GM19328 (cell line): ENCODE data around the gene ANKFY1.

Experiments
- ATAC-seq: cut with Tn5 transposase; IDR thresholded peaks from one replicate; pipeline ENCODE4 v1.9.1; 2021; ENCODE audit warnings: mild to moderate bottlenecking, moderate library complexity; ENCODE audit not compliant: unreplicated experiment

ANKFY1 gene

DNA sequence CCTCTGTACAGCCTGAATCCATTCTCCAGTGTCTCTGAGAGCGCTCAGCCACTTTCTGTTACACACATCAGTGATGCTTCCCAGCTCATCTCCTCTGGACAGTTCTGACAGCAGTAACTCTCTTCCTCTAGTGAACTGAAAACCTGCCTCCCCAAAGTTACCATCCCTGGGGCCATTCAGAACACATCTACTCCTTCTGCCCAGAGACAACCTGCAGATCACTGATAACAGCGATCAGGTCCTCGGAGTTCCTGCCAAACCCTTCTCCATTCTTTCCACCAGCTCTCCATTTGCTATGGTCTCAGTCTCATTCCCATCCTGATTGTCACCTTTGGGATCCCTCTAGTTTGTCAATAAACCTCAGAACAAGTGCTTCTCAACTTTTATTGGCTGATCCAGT, 128.3 kb downstream of the ANKFY1 start:
- ATAC-seq: no peak

DNA sequence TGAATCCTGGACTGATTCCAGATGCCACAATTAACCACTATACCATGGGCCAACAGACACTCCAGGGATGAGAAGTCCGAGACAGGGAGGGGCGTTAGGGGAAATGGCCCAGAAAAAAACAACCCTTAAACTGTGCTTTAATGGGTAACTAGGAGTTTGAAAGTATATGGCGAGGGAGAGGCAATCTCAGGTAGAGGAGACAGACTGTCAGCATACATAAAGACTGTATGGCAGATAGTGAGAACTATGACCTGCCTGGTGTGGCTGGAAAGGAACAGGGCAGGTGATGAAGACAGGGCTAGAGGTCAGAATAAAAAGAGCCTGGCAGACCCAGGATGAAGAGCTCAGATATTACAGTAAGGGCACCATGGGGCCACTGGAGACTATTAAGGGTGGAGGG, 129.1 kb downstream of the ANKFY1 start:
- no peak for ATAC-seq

DNA sequence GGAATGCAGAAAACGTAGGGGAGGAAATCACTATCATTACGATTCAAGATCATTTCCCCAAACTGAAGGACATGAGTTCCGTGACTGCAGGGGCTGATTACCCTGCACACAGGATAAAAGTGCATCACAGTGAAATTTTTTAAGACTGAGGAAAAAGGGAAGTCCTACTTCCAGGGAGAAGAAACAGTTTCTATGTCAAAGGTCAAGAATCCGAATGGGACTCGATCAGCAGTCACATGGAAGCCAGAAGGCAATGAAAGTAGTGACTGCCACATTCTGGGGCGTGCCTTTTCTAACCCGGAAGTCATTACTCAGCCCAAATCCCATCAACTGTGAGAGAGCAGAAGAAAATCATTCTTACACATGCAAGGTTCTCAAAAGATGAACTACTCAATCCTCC, 133.1 kb downstream of the ANKFY1 start:
- no peak for ATAC-seq

- ATAC-seq: no peak
Measured at GRCh38 chr17:4127555-4127954, 136.2 kb downstream of the ANKFY1 start.

- ATAC-seq: no peak
Measured at GRCh38 chr17:4125552-4125951, 138.2 kb downstream of the ANKFY1 start.

GRCh38 chr17:4124999-4125398, 138.8 kb downstream of the ANKFY1 start:
- ATAC-seq: no peak

- no peak for ATAC-seq
Measured at GRCh38 chr17:4120332-4120731, 143.4 kb downstream of the ANKFY1 start.

- ATAC-seq: no peak
Measured at GRCh38 chr17:4119299-4119698, 144.5 kb downstream of the ANKFY1 start.

GRCh38 chr17:4118015-4118743, 145.6 kb downstream of the ANKFY1 start:
- ATAC-seq: no peak

DNA sequence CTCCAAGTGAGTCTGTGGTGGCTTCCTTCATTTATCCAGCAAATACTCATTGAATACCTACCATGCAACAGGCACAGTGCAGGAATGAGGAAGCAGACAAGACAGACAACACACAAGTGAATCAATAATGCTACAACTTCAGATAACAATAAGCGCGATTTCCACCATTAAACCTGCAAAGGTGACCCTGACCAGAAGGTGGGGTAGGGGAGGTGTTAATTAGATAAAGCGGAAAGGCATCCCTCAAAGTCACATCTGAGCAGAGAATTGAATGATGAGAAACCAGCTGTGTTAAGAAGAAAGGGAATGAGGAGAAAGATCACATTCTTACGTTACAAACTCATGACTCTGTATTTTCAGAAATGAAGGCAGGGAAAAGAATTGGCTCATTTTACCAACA, 147.3 kb downstream of the ANKFY1 start:
- no peak for ATAC-seq
